ENCODE results near the gene CENPF.
A peak's percentile ranks its signal among the peaks of the same experiment; 100 is the strongest.

GRCh38 chr1:214637722-214638458 is 34.9 kb downstream of the CENPF start:
- TF ChIP-seq CTCF (IDR thresholded peaks at IDR 0.05; ENCODE audit: low read depth, low read length) (peak; percentile 84), EZH2phosphoT487 (IDR thresholded peaks at IDR 0.05; ENCODE audit: low read depth) (no peak)
